Measurements from ENCODE around the gene GGT6.

DNA sequence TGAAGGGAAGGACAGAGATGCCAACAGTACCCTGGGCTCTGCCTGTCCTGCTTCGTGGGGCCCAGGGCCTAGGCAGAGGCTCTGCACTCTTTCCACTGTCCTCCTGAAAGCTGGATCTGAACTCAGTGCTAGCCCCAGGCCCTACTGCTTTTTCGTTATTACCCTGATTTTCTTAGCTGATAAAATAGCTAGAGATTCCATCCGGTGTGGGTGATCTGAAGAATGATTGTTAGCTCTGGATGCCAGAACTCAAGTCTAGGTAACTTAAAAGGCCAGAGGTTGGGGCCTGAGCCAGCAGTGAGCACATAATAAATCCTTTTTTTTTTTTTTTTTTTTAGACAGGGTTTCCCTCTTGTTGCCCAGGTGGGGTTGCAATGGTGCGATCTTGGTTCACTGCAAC is 3.4 kb downstream of the GGT6 start:
- TF ChIP-seq, protein P1, sequence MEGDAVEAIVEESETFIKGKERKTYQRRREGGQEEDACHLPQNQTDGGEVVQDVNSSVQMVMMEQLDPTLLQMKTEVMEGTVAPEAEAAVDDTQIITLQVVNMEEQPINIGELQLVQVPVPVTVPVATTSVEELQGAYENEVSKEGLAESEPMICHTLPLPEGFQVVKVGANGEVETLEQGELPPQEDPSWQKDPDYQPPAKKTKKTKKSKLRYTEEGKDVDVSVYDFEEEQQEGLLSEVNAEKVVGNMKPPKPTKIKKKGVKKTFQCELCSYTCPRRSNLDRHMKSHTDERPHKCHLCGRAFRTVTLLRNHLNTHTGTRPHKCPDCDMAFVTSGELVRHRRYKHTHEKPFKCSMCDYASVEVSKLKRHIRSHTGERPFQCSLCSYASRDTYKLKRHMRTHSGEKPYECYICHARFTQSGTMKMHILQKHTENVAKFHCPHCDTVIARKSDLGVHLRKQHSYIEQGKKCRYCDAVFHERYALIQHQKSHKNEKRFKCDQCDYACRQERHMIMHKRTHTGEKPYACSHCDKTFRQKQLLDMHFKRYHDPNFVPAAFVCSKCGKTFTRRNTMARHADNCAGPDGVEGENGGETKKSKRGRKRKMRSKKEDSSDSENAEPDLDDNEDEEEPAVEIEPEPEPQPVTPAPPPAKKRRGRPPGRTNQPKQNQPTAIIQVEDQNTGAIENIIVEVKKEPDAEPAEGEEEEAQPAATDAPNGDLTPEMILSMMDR (IDR thresholded peaks at IDR 0.05; ENCODE audit: insufficient read depth, low read length) = no peak
- TF ChIP-seq, protein P2, sequence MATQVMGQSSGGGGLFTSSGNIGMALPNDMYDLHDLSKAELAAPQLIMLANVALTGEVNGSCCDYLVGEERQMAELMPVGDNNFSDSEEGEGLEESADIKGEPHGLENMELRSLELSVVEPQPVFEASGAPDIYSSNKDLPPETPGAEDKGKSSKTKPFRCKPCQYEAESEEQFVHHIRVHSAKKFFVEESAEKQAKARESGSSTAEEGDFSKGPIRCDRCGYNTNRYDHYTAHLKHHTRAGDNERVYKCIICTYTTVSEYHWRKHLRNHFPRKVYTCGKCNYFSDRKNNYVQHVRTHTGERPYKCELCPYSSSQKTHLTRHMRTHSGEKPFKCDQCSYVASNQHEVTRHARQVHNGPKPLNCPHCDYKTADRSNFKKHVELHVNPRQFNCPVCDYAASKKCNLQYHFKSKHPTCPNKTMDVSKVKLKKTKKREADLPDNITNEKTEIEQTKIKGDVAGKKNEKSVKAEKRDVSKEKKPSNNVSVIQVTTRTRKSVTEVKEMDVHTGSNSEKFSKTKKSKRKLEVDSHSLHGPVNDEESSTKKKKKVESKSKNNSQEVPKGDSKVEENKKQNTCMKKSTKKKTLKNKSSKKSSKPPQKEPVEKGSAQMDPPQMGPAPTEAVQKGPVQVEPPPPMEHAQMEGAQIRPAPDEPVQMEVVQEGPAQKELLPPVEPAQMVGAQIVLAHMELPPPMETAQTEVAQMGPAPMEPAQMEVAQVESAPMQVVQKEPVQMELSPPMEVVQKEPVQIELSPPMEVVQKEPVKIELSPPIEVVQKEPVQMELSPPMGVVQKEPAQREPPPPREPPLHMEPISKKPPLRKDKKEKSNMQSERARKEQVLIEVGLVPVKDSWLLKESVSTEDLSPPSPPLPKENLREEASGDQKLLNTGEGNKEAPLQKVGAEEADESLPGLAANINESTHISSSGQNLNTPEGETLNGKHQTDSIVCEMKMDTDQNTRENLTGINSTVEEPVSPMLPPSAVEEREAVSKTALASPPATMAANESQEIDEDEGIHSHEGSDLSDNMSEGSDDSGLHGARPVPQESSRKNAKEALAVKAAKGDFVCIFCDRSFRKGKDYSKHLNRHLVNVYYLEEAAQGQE (IDR thresholded peaks at IDR 0.05; ENCODE audit: insufficient replicate concordance, low read depth) = no peak
- no peak for TF ChIP-seq SPI1 (IDR thresholded peaks at IDR 0.05; ENCODE audit: borderline replicate concordance, low read depth)
- no peak for TF ChIP-seq GABPA (IDR thresholded peaks at IDR 0.05; ENCODE audit: low read depth)
- no peak for TF ChIP-seq POLR2AphosphoS5 (IDR thresholded peaks at IDR 0.05; ENCODE audit: low read depth)

All from HL-60 (cell line).